LNCaP clone FGC (cell line): Measurements from ENCODE around the gene POC1A.

ENCODE experiments used
- DNase-seq: peaks from one replicate; pipeline ENCODE4 v3.0.0-alpha.2; 2011; ENCODE audit warnings: low read depth
- H3K4me3 ChIP-seq: 2 replicates; pipeline ENCODE4 v1.5.1; 2011; ENCODE audit warnings: mild to moderate bottlenecking, low read depth, low read length, control low read depth
- TF ChIP-seq, protein P1 (sequence below): IDR thresholded peaks from 2 replicates; pipeline ENCODE4 v1.5.1; 2012; ENCODE audit warnings: mild to moderate bottlenecking; ENCODE audit not compliant: control insufficient read depth, insufficient read depth; ENCODE audit errors: extremely low read depth

Gene POC1A

GRCh38 chr3:52123106-52123725 lies 31.0 kb downstream of the POC1A start:
- H3K4me3 ChIP-seq, result no peak overlapping the region
- TF ChIP-seq, protein P1, sequence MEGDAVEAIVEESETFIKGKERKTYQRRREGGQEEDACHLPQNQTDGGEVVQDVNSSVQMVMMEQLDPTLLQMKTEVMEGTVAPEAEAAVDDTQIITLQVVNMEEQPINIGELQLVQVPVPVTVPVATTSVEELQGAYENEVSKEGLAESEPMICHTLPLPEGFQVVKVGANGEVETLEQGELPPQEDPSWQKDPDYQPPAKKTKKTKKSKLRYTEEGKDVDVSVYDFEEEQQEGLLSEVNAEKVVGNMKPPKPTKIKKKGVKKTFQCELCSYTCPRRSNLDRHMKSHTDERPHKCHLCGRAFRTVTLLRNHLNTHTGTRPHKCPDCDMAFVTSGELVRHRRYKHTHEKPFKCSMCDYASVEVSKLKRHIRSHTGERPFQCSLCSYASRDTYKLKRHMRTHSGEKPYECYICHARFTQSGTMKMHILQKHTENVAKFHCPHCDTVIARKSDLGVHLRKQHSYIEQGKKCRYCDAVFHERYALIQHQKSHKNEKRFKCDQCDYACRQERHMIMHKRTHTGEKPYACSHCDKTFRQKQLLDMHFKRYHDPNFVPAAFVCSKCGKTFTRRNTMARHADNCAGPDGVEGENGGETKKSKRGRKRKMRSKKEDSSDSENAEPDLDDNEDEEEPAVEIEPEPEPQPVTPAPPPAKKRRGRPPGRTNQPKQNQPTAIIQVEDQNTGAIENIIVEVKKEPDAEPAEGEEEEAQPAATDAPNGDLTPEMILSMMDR, result peak; percentile 94
- DNase-seq, result no peak

- DNase-seq, result no peak
- TF ChIP-seq, protein P1, result no peak
- no peak overlapping the region for H3K4me3 ChIP-seq
These were observed 31.7 kb downstream of the POC1A start for GRCh38 chr3:52122491-52122890.

GRCh38 chr3:52121813-52122212 lies 32.4 kb downstream of the POC1A start:
- TF ChIP-seq, protein P1, result no peak
- H3K4me3 ChIP-seq, result no peak overlapping the region
- DNase-seq, result no peak

- TF ChIP-seq, protein P1, result no peak
- no peak for DNase-seq
- H3K4me3 ChIP-seq, result no peak overlapping the region
These were observed 32.8 kb downstream of the POC1A start for GRCh38 chr3:52121464-52121805.

GRCh38 chr3:52120556-52121463 lies 33.4 kb downstream of the POC1A start:
- TF ChIP-seq, protein P1, result no peak
- DNase-seq, result no peak
- no peak overlapping the region for H3K4me3 ChIP-seq

DNA sequence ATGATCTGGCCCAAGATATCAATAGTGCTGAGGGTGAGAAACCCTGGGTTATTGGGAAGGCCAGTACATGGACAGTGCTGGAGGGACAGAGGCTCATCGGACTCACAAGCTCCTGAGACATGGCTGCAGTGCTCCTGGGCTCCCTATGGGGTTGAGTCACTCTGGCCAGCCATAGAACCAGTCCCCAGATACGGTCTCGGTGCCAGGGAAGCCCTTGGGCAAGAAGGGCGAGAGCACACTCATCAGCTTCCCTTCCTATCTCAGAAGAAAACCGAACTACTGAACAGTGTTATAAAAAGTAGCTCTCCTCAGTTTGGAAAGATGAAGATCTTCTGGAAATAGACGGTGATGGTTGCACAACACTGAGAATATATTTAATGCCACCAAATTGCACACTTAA lies 34.4 kb downstream of the POC1A start:
- TF ChIP-seq, protein P1, result no peak
- no peak overlapping the region for H3K4me3 ChIP-seq
- no peak for DNase-seq

GRCh38 chr3:52119099-52119498 lies 35.1 kb downstream of the POC1A start:
- H3K4me3 ChIP-seq, result no peak overlapping the region
- TF ChIP-seq, protein P1, result no peak
- no peak for DNase-seq
